Fibroblast of mammary gland (primary cell): ENCODE results near the gene RBPJ.
A peak's percentile ranks its signal among the peaks of the same experiment; 100 is the strongest.

Experiments
- DNase-seq: peaks from one replicate; pipeline ENCODE4 v3.0.0-alpha.2; 2010; ENCODE audit warnings: low read depth
- H3K4me3 ChIP-seq: 2 replicates; pipeline ENCODE4 v1.5.1; 2011; ENCODE audit warnings: low read depth, mild to moderate bottlenecking, low read length, moderate library complexity; ENCODE audit not compliant: control insufficient read depth
- TF ChIP-seq, protein P1 (sequence below): conservative IDR thresholded peaks from 2 replicates; pipeline ENCODE4 v1.5.1; 2011; ENCODE audit warnings: low read depth, low read length, inconsistent platforms; ENCODE audit not compliant: control insufficient read depth, insufficient read depth

The RBPJ gene

DNA sequence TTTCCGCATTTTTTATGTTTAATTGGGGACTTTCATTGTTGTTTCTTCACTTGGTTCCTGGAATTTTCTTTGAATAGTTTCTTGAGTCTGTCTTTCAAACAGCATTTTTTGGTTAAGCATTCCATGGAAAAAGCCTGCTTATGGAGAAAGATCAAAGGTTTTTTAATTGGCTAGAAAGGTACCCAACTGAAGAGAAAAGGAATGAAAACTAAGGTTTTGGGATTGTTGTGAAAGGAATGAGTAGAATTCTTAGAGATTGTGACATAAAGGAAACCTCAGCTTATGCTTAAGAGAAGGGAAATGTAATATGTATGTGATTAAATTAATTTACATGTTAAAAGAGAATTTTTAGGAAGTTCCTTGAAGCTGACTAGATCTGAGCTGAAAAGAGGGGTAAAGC, 86.7 kb downstream of the RBPJ start:
- no peak overlapping the region for H3K4me3 ChIP-seq
- TF ChIP-seq, protein P1, sequence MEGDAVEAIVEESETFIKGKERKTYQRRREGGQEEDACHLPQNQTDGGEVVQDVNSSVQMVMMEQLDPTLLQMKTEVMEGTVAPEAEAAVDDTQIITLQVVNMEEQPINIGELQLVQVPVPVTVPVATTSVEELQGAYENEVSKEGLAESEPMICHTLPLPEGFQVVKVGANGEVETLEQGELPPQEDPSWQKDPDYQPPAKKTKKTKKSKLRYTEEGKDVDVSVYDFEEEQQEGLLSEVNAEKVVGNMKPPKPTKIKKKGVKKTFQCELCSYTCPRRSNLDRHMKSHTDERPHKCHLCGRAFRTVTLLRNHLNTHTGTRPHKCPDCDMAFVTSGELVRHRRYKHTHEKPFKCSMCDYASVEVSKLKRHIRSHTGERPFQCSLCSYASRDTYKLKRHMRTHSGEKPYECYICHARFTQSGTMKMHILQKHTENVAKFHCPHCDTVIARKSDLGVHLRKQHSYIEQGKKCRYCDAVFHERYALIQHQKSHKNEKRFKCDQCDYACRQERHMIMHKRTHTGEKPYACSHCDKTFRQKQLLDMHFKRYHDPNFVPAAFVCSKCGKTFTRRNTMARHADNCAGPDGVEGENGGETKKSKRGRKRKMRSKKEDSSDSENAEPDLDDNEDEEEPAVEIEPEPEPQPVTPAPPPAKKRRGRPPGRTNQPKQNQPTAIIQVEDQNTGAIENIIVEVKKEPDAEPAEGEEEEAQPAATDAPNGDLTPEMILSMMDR: no peak
- no peak for DNase-seq

- peak; percentile 74 for DNase-seq
- TF ChIP-seq, protein P1: peak; percentile 61
Observed at GRCh38 chr4:26410385-26411293, 89.8 kb downstream of the RBPJ start.

DNA sequence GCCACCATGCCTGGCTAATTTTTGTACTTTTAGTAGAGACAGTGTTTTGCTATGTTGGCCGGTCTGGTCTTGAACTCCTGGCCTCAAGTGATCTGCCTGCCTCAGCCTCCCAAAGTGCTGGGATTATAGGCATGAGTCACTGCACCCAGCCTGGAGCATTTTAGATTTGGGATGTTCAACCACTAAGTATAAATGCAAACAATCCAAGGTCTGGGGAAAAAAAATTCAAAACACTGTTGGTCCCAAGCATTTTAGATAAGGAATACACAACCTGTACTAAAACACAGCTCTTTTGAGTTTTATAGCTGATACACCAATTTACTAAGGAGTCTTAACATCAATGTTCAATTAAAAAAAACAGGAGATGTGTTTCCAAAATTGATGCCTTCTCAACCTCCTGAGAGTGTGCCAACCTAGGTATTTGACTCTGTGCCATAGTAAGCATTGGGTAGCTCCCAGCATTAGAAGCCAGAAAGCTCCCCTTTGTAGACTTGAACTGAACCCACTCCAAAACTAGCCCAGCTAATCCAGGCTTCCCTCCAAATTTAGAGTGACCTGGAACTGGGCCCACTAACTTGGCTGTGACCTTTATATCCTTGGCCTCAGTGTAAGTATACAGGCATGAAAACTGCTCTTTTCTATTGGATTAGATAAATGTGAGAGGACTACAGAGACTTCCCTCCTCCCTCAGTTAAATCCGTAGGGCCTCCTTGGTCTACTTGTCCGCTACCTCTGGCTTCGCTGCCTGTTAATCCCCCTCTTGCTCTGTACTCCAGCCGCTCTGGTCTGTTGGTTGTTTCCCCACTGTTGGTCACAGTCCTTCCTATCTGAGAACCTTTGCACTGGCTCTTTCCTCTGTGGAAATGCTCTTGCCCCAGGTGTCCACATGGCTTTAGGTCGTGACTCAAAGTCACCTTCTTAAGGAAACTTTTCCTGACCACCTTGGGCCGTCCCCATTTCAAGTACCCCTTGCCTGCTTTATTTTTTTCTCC, 91.9 kb downstream of the RBPJ start:
- no peak overlapping the region for H3K4me3 ChIP-seq
- no peak for DNase-seq
- TF ChIP-seq, protein P1: no peak

More at GRCh38 chr4:26410385-26411293, 89.8 kb downstream of the RBPJ start:
- no peak overlapping the region for H3K4me3 ChIP-seq

DNA sequence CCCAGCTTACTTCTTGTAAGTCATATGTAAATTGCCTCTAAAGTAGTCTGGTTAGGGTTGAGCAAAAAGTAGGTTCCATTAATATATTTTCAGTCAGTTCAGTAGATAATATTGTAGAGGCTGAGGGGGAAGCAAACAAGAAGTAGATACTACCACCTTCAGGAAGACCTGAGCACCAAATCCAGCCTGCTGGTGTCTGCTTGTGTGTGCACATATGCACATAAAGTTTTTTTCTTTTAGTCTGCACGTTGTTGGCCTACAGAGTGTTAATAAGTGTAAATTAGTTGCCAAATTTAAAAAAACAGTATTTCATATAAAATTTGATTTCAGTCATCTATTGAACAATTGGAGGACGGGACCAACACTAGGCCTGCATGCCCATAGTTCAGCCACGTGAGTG, 92.8 kb downstream of the RBPJ start:
- H3K4me3 ChIP-seq: no peak overlapping the region
- TF ChIP-seq, protein P1: no peak
- DNase-seq: no peak

DNA sequence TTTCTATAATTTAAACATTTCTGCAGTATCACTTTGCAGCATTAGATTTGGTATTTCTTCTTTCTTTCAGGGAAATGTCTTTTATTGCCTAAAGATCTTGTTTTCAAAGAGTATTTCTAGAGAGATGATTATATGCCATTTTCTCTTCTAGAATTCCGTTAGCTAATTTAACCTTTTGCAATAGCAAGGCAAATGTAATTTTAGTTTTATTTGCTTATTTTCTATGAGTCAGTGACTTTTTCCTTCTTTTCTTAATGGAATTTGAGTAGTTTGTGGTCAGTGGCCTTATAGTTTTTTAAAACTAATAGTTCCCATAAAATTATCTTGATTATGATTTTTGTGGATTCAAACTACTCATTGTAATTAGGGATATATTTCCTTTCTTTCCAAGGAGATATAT, 97.3 kb downstream of the RBPJ start:
- DNase-seq: no peak
- TF ChIP-seq, protein P1: no peak
- H3K4me3 ChIP-seq: no peak overlapping the region

DNA sequence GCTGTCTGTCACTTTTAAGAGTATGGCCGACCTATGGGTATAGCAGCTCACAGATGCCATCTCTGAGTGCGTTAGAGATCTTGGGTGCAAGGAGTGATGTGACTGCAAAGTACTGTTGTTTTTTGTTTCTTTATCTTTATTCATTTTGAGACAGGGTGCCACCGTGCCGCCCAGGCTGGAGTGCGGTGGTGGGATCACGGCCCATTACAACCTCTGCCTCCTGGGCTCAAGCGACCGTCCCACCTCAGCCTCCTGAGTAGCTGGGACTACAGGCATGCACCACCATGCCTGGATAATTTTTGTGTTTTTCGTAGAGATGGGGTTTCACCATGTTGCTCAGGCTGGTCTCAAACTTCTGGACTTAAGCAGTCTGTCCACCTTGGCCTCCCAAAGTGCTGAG, 98.0 kb downstream of the RBPJ start:
- TF ChIP-seq, protein P1: no peak
- no peak for DNase-seq
- H3K4me3 ChIP-seq: no peak overlapping the region
